MCF 10A (cell line): Measurements from ENCODE around the gene NUP214. TPM values are rescaled to one million over a fixed set of nuclear protein-coding genes. Genes with fewer than 3 reads are reported as not detected.

Experiments used
- BruUV-seq: library from RNA; stranded (reverse); fragments of 400-500 nt; replicated peaks from 2 replicates; lab custom pipeline; 2021; lab: Mats Ljungman, UMichigan
- CTCF ChIA-PET: fragments of 300-600 bp; sonication (Branson Sonifier 250); formaldehyde crosslinking; extraction: SDS; loops from one replicate; lab custom pipeline; 2021; ENCODE audit warnings: antibody characterized with exemption, inconsistent platforms; lab: Yijun Ruan, JAX
- POLR2A ChIA-PET: fragments of 300-600, 350-650 bp; sonication (Branson Sonifier 250); formaldehyde crosslinking; extraction: SDS; loops from one replicate; lab custom pipeline; 2020; ENCODE audit warnings: antibody characterized with exemption, inconsistent platforms; lab: Yijun Ruan, JAX
- DNase-seq: peaks from one replicate; pipeline ENCODE4 v3.0.0-alpha.2; 2018; ENCODE audit not compliant: unreplicated experiment
- H3K27ac Mint-ChIP-seq: one replicate; pipeline ENCODE4 v1.8.0; 2022; ENCODE audit warnings: mild to moderate bottlenecking, low read depth, mixed read lengths; ENCODE audit not compliant: unreplicated experiment
- H3K27me3 Mint-ChIP-seq: one replicate; pipeline ENCODE4 v1.8.0; 2022; ENCODE audit warnings: mixed read lengths; ENCODE audit not compliant: insufficient read depth, unreplicated experiment
- H3K36me3 Mint-ChIP-seq: one replicate; pipeline ENCODE4 v1.8.0; 2022; ENCODE audit warnings: mild to moderate bottlenecking, moderate library complexity, mixed read lengths; ENCODE audit not compliant: insufficient read depth, unreplicated experiment
- H3K4me1 Mint-ChIP-seq: one replicate; pipeline ENCODE4 v1.8.0; 2022; ENCODE audit warnings: mixed read lengths; ENCODE audit not compliant: insufficient read depth, unreplicated experiment
- H3K4me3 Mint-ChIP-seq: one replicate; pipeline ENCODE4 v1.8.0; 2022; ENCODE audit warnings: mild to moderate bottlenecking, moderate library complexity, mixed read lengths; ENCODE audit not compliant: unreplicated experiment
- H3K9me3 Mint-ChIP-seq: one replicate; pipeline ENCODE4 v1.8.0; 2022; ENCODE audit warnings: mixed read lengths; ENCODE audit not compliant: unreplicated experiment
- intact Hi-C: fragments of 100-400 bp; cut with micrococcal nuclease; formaldehyde crosslinking; loops from 2 replicates; pipeline ENCODE4 v1.14.1; 2022
- total RNA-seq: library from RNA; stranded (reverse); gene quantifications from 2 replicates; pipeline ENCODE4 v1.2.3, GENCODE V29; 2022
- TF ChIP-seq, protein P1 (sequence below): fragments of 200-600 bp; IDR thresholded peaks from one replicate; pipeline ENCODE4 v1.8.0; 2022; ENCODE audit warnings: antibody characterized with exemption, mild to moderate bottlenecking; ENCODE audit not compliant: unreplicated experiment

NUP214 gene
- total RNA-seq, 1 experiment from 2014 or later: 41.8 TPM

DNA sequence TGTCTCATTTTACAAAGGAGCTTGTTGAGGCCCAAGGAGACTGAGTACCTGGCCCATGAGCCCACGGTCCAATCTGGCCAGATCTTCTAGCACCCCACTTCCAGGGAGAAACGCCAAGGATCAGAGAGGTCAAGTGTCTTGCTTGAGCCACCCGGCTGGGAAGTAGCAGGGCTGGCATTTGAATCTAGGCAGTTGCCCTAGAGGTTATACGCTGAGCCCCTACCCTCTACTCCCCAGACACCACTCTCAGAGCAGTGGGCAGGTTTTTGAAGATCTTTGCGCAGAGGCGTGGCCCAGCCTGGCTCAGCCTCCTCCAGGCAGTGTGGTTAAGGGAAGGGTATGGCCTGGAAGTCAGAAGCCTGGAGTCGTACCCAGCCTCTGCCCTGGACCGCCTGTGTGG, 5.8 kb upstream of the NUP214 start:
- peaks cover 6% of the 10 kb centered on the region for H3K36me3 Mint-ChIP-seq
- no peak overlapping the region for H3K27ac Mint-ChIP-seq
- H3K27me3 Mint-ChIP-seq: no peaks in the 10 kb centered on the region
- TF ChIP-seq, protein P1, sequence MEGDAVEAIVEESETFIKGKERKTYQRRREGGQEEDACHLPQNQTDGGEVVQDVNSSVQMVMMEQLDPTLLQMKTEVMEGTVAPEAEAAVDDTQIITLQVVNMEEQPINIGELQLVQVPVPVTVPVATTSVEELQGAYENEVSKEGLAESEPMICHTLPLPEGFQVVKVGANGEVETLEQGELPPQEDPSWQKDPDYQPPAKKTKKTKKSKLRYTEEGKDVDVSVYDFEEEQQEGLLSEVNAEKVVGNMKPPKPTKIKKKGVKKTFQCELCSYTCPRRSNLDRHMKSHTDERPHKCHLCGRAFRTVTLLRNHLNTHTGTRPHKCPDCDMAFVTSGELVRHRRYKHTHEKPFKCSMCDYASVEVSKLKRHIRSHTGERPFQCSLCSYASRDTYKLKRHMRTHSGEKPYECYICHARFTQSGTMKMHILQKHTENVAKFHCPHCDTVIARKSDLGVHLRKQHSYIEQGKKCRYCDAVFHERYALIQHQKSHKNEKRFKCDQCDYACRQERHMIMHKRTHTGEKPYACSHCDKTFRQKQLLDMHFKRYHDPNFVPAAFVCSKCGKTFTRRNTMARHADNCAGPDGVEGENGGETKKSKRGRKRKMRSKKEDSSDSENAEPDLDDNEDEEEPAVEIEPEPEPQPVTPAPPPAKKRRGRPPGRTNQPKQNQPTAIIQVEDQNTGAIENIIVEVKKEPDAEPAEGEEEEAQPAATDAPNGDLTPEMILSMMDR: no peak
- DNase-seq: no peak
- intact Hi-C loops: no loop called here
- BruUV-seq: no TSS peak
- H3K4me1 Mint-ChIP-seq: no peaks in the 10 kb centered on the region
- CTCF ChIA-PET: interaction anchor here (0.7 kb wide), 1 partner anchor 64 kb away, joined by 3 read pairs; no protein-coding TSS in a partner anchor
- no peak overlapping the region for H3K4me3 Mint-ChIP-seq
- no peaks in the 10 kb centered on the region for H3K9me3 Mint-ChIP-seq
- POLR2A ChIA-PET: interaction anchor here (0.6 kb wide), 1 partner anchor 80 kb away, joined by 3 read pairs; no protein-coding TSS in a partner anchor

DNA sequence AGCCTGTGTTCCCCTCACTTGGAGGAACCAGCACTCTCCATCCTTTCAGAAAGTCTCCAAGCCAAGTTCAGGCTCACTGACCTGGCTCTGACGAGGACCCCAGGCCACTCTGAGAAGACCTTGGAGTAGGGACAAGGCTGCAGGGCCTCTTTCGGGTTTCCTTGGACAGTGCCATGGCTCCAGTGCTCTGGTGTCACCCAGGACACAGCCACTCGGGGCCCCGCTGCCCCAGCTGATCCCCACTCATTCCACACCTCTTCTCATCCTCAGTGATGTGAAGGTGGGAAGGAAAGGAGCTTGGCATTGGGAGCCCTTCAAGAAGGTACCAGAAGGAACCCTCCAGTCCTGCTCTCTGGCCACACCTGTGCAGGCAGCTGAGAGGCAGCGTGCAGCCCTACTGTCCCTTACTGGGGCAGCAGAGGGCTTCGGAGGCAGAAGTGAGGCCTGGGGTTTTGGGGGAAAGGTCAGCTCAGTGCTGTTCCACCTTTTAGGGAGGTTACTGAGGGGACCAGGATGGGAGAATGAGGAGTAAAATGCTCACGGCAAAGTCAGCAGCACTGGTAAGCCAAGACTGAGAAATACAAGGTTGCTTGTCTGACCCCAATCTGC, 4.7 kb upstream of the NUP214 start:
- CTCF ChIA-PET: no interaction called here
- POLR2A ChIA-PET: no interaction called here
- Mint-ChIP-seq H3K4me1 (no peaks in the 10 kb centered on the region), H3K36me3 (peaks cover 12% of the 10 kb centered on the region), H3K4me3 (no peak overlapping the region), H3K27ac (no peak overlapping the region), H3K27me3 (no peaks in the 10 kb centered on the region), H3K9me3 (no peaks in the 10 kb centered on the region)
- intact Hi-C loops: no loop called here
- TF ChIP-seq, protein P1: no peak
- BruUV-seq: no TSS peak
- no peak for DNase-seq

DNA sequence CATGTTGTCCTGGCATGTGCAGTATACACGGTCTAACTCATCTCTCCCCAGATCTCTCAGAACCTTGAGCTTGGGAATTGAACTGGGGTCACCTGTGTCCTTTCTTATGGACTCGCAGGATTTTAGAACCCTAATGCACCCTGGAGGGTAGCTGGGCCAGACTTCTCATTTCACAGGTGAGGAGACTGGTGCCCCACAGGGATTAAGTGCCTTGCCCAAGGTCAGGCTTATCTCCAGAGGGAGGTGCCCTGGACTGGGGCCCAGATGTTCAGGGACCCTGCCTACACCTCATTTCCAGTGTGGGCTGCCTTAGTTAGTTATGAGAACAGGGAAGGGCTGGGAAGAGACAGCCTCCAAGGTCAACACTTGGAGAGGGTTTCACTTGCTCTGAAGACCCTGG, 4.0 kb upstream of the NUP214 start:
- no peaks in the 10 kb centered on the region for H3K27me3 Mint-ChIP-seq
- intact Hi-C loops: no loop called here
- no peak overlapping the region for H3K4me3 Mint-ChIP-seq
- no peaks in the 10 kb centered on the region for H3K9me3 Mint-ChIP-seq
- BruUV-seq: no TSS peak
- no peaks in the 10 kb centered on the region for H3K4me1 Mint-ChIP-seq
- TF ChIP-seq, protein P1: no peak
- H3K27ac Mint-ChIP-seq: no peak overlapping the region
- no peak for DNase-seq
- ChIA-PET CTCF (no interaction called here), POLR2A (interaction anchor here (0.6 kb wide), 1 partner anchor 480 kb away, joined by 3 read pairs; no protein-coding TSS in a partner anchor)
- H3K36me3 Mint-ChIP-seq: peaks cover 12% of the 10 kb centered on the region

DNA sequence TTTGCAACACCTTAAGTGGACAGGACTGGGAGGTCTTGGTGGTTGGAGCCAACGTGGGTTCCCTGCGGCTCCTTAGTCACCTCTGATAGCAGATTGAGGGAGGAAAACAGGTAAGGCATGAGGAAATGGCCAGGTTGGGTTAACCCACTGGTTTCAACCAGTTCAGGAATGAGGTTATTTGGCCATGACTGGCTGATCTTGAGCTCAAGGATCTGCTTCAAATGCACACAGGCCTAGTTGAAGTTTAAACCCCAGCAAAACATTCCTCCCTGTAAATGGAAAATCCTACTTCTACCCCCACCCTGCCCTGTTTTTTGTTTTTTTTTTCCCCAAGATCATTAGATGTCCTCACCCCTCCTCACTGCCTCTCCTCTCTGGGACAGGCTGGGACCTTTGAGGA, 3.2 kb upstream of the NUP214 start:
- BruUV-seq: no TSS peak
- ChIA-PET CTCF (interaction anchor here (0.6 kb wide), 1 partner anchor 25 kb away, joined by 3 read pairs; no protein-coding TSS in a partner anchor), POLR2A (interaction anchor here (0.6 kb wide), 1 partner anchor 555 kb away, joined by 3 read pairs; no protein-coding TSS in a partner anchor)
- no peaks in the 10 kb centered on the region for H3K27me3 Mint-ChIP-seq
- H3K4me1 Mint-ChIP-seq: no peaks in the 10 kb centered on the region
- H3K27ac Mint-ChIP-seq: no peak overlapping the region
- H3K9me3 Mint-ChIP-seq: no peaks in the 10 kb centered on the region
- H3K4me3 Mint-ChIP-seq: no peak overlapping the region
- intact Hi-C loops: no loop called here
- no peak for DNase-seq
- H3K36me3 Mint-ChIP-seq: peaks cover 12% of the 10 kb centered on the region
- TF ChIP-seq, protein P1: no peak
